EH (cell line): ENCODE data around the gene MTMR11.

Experiments
- DNase-seq: peaks from one replicate; pipeline ENCODE4 v3.0.0-alpha.2; 2015; ENCODE audit warnings: low read depth

The MTMR11 gene

DNA sequence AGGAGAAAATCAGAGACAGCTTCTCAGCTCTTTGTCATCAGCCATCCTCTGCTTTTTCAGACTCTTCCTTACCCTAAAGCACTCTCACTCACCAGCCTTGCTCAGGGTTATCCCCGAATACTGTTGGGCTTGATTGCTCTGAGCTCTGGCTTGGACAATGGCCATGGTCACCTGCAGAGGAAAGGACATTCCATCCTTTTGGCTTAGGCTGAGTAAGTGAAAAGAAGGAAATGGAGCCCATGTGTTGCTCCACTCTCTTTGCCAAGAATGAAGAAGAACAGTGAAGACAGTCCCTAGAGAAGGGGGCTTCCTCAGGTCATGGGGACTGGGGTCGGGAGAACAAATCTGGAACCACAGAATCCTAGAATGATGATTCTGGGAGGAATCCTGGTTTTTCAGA, 2.3 kb downstream of the MTMR11 start:
- DNase-seq = no peak

DNA sequence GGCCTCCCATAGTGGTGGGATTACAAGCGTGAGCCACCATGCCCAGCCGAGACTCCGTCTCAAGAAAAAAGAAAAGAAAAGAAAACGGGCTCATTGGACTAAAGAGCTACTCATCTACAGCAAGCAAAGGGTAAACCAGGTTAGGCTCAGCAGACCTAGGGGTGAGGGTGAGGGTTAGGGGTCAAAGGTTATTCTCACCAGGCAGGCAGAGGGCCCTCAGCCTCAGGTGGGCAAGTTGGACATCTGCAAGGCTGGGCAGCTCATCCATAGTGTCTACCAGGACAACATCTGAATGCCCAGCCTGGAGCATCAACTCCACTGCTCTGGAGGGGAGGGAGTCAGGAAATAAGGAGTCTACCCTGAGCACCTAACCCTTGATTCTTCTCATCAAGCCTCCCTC, 3.5 kb downstream of the MTMR11 start:
- DNase-seq = no peak

DNA sequence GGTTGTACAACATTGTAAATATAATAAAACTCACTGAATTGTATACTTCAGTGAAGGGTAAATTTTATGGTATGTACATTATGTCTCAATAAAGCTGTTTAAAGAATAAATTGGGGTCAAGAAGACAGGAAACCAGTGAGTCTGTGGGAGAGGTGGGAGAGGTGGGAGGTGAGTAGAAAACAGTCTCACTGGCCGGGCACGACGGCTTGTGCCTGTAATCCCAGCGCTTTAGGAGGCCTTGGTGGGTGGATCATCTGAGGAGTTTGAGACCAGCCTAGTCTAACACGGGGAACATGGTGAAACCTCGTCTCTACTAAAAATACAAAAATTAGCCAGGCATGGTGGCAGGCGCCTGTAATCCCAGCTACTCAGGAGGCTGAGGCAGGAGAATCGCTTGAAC, 4.2 kb downstream of the MTMR11 start:
- no peak for DNase-seq

GRCh38 chr1:149931212-149931790, 5.4 kb downstream of the MTMR11 start:
- no peak for DNase-seq

- DNase-seq = no peak
Measured at GRCh38 chr1:149929856-149930255, 6.8 kb downstream of the MTMR11 start.

- no peak for DNase-seq
Measured at GRCh38 chr1:149928401-149928724, 8.3 kb downstream of the MTMR11 start.

DNA sequence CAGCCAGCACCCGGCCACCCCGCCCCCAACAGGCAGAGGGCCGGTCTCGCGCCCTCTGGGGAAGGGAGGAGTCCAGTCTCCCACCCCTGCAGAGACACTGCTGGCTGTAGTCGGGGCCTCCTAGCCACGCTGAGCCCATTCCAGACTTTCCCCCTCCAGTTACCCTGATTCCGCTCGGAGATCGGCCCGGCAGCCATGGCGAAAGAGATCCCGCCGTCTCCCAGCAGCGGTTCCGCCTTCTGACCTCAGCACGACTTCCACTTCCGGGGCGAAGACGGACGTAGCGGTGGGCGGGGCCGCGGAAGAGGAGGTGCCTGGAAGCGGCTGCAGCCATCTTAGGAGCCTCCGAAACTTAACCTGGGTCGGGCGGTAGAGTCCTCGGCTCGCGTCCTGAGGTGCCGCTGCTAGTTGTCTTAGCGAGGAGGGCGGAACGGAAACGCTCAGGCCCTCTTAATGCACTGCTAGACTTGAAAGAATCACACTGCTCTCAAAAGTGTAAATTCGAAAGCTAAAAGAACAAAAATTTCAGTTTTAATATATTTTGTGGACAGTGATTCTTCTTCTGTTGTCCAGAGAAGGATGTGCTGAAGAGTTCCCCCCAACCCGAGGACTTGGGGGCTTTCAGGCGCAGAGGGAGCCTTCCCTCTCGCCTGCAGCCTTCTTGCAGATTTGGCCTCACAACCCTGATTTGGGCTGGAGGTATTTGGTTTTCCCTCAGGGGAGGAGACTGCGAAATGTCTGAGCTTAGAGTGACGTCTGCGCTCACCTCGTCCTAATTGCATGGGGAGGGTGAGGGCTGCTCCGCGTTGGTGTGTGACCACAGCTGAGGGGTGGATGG, 8.9 kb downstream of the MTMR11 start, which contains the start of gene SF3B4:
Gene SF3B4, minus strand, starts transcription at position 241 of the 838 bp plus-strand sequence. Its CDS starts 44 bp downstream, at position 197.
- peak; percentile 95 for DNase-seq

GRCh38 chr1:149927056-149927562, 9.6 kb downstream of the MTMR11 start:
- DNase-seq = peak; percentile 45

DNA sequence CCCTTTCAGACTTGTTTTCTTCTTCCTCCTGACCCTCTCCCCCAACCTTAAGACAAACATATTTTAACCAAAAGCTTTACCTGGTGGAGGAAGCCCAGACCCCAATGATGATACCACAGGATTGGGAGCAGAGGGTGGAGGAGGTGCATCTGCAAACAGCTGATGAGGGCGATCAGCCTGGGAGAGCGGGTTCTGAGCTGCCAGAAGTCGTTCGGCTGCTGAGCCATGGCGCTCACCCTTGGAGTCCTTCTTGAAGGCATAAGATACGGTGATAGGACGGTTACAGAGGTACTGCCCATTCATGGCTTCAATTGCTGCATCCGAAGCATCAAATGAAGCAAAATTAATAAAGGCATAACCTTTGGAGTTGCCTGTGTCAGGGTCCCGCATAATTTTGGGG, 10.4 kb downstream of the MTMR11 start:
- no peak for DNase-seq

DNA sequence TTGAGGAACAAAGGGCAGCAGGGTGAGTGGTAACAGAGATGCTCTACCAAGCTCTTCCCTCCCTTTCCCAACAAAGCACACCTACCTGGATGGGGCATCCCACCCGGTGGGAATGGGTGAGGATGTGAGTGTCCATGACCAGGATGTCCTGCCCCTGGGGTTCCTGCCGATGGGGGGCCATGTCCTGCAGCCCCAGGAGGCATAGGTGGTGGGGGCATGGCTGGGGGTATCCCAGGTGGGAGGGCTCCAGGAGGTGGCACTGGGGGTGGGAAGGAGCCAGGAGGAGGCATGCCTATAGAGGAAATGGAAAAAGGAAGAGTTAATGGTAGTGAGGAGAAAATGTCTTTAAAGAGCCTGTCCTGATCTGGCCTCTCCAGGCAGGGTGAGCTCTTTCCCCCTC, 10.9 kb downstream of the MTMR11 start:
- no peak for DNase-seq

- no peak for DNase-seq
Measured at GRCh38 chr1:149925345-149925744, 11.3 kb downstream of the MTMR11 start.

DNA sequence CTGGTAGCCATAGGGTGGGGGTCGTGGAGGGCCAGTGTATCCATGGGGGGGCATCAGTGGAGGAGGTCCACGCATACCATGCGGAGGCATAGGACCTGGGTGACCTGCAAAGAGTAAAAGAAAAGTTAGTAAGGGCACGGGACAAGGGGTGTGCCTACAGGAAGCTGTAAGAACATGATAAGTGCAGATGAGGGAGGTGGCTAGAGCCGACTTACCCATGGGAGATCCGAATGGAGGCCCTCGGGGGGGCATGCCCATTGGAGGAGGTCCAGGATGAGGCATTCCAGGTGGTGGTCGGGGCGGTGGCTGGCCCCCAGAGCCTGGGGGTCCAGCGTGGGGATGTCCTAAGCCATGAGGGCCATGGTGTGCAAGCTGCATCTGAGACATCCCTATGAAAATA, 13.1 kb downstream of the MTMR11 start:
- no peak for DNase-seq

GRCh38 chr1:149917571-149918144, 19.0 kb downstream of the MTMR11 start, which contains the start of gene SV2A:
SV2A (minus strand) TSS chr1:149917844; CDS start chr1:149913840, 4,004 bp downstream.
- DNase-seq = peak; percentile 72

DNA sequence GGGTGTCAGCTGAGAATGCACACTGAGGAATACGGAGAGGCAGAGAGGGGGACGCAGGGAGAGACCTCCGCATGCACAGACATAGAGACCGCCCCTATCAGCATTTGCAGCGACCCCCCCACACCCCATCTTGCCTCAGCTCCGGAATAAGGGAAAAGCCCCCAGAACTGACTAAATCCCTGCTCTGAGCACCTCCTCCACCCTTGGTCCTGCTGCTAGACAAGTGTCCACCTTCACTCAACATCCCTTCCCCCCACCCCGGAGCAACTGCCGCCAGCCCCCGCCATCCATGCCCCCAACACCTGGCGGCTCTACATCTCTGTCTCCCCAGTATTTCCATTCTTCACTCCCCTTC, 19.8 kb downstream of the MTMR11 start:
- no peak for DNase-seq

- DNase-seq = peak; percentile 44
Measured at GRCh38 chr1:149916193-149916897, 20.3 kb downstream of the MTMR11 start.

DNA sequence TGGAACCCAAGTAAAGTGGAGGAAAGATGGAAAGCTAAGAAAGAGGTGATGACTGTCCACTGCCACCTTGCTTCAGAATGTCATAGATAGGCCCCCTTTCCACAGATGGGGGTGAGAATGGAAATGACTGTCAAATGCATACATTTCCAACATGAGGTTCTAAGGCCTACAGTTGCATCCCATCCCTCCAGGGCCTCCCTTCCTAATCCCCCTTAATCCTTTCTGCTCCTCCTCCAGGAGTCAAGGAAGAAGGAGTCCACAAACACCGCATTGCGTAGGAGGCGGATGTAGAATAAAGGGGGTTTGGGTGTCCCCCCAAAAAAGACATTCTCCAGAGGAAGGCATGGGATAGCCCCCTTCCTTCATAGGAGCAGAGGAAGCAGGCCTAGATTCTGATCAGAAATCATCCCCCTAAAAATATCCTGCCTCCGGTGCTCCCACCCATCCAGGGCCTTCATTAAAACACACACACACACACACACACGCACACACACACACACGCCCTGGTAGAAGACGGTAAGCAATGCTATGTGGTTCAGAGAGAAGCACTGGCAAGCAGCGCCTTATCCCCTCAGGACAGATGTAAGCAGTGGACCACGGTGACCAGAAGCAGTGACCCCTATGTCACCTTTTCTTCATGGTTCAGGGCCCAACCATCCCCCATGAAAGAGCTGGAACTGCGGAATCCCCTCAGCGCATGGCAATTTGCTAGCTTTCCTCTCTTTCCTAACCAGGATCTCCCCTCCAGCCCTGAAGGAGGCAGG, 21.1 kb downstream of the MTMR11 start:
- DNase-seq = no peak

- DNase-seq = no peak
Measured at GRCh38 chr1:149914545-149914944, 22.1 kb downstream of the MTMR11 start.

GRCh38 chr1:149906570-149907075, 30.1 kb downstream of the MTMR11 start:
- DNase-seq = no peak

DNA sequence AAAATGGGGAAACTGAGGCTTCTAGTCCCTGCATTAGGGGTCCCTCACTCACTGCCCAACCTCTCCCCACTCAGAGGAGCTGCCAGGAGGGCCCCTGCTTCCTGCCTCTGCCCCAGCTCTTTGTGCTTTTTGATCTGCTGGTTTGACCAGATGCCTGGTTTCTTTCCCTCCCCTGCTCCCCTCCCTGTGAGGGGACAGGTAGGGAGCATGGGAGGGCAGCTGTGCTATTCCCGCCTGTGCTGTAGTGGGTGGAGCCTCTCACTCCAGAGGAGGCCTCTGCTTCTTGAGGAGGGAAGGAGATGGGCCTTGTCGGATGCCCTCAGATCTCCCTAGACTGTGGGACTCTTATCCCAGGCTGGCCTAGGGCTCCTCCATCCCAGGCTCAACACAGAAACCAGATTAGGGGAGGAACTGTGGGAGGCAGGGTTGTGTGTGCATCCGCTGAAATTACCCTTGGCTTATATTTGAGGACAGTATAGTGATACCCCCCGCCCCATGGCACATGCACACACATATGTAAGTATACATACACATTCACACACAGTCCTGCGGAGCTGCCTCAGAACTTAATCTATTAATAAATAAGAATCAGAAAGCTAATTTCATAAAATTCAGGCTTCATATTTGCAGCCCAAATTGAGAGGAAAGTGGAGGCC, 32.7 kb downstream of the MTMR11 start:
- no peak for DNase-seq

DNA sequence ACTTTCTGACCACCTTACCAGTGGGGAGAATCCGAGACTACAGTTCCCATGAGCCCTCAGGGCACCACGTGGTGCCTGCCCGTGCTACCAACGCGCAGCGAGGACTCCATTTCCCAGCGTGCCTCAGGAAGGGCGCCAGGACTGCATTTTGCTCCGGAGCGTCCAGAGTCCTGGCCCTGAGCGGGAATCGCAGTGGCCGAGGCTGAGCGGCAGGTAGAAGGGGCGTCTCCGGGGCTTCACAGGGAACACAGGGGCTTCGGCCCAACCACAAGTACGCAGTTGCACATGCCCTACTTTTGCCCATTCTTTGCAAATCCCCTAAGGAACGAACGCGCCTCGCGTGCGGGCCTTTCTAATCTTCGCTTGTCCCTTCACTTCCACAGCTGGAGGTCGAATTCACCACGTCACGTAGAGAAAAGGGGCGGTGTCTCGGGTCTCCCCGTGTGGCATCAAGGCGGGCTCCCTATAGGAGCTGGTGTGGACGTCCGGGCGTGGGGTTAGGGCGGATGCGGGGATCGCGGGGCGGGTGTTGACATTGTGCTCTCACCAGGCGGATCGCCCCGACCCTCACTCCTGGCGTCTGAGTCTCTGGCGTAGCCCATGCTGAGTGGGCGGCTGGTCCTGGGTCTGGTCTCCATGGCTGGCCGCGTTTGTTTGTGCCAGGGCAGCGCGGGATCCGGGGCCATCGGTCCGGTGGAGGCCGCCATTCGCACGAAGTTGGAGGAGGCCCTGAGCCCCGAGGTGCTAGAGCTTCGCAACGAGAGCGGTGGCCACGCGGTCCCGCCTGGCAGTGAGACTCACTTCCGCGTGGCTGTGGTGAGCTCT, 37.0 kb downstream of the MTMR11 start, which contains the start of gene BOLA1:
Gene BOLA1, plus strand, starts transcription at position 109 of the 825 bp plus-strand sequence. Its CDS starts 492 bp downstream, at position 601.
- peak; percentile 93 for DNase-seq
